HUES48 (cell line): ENCODE results near the gene HMSD.

Experiments used
- H3K27ac ChIP-seq: one replicate; pipeline ENCODE4 v1.7.0; 2013; ENCODE audit warnings: low read depth, low read length, inconsistent platforms
- H3K27me3 ChIP-seq: 2 replicates; pipeline ENCODE4 v1.6.1; 2013; ENCODE audit warnings: mild to moderate bottlenecking, low read length; ENCODE audit not compliant: control insufficient read depth, insufficient read depth
- H3K36me3 ChIP-seq: 2 replicates; pipeline ENCODE4 v1.6.1; 2013; ENCODE audit warnings: low read length; ENCODE audit not compliant: control insufficient read depth, insufficient read depth
- H3K4me1 ChIP-seq: 2 replicates; pipeline ENCODE4 v1.6.1; 2013; ENCODE audit warnings: mild to moderate bottlenecking, low read length; ENCODE audit not compliant: control insufficient read depth, insufficient read depth
- H3K4me3 ChIP-seq: 2 replicates; pipeline ENCODE4 v1.5.1; 2013; ENCODE audit warnings: mild to moderate bottlenecking, low read depth, low read length
- H3K9ac ChIP-seq: 2 replicates; pipeline ENCODE4 v1.6.1; 2013; ENCODE audit warnings: mild to moderate bottlenecking, low read depth, low read length, moderate library complexity
- H3K9me3 ChIP-seq: 2 replicates; pipeline ENCODE4 v1.6.1; 2013; ENCODE audit warnings: low read length; ENCODE audit not compliant: control insufficient read depth, insufficient read depth

Gene HMSD

GRCh38 chr18:63992751-63993150, 43.6 kb downstream of the HMSD start:
- Histone ChIP-seq H3K4me3 (no peak overlapping the region), H3K36me3 (no peaks in the 10 kb centered on the region), H3K4me1 (no peaks in the 10 kb centered on the region), H3K9me3 (peaks cover 3% of the 10 kb centered on the region; the same call in 1 of the 2 replicates), H3K27me3 (no peaks in the 10 kb centered on the region), H3K9ac (no peak overlapping the region), H3K27ac (no peak overlapping the region)

- Histone ChIP-seq H3K36me3 (no peaks in the 10 kb centered on the region), H3K9me3 (peaks cover 3% of the 10 kb centered on the region; the same call in 1 of the 2 replicates), H3K27me3 (no peaks in the 10 kb centered on the region), H3K27ac (no peak overlapping the region), H3K4me3 (no peak overlapping the region), H3K4me1 (no peaks in the 10 kb centered on the region), H3K9ac (no peak overlapping the region)
These were observed 45.8 kb downstream of the HMSD start for GRCh38 chr18:63994783-63995399.

- Histone ChIP-seq H3K36me3 (no peaks in the 10 kb centered on the region), H3K9me3 (peaks cover 3% of the 10 kb centered on the region; the same call in 1 of the 2 replicates)
These were observed 47.9 kb downstream of the HMSD start for GRCh38 chr18:63997041-63997440.

GRCh38 chr18:63997606-63998005, 48.5 kb downstream of the HMSD start:
- Histone ChIP-seq H3K27me3 (no peaks in the 10 kb centered on the region), H3K9me3 (peaks cover 3% of the 10 kb centered on the region; the same call in 1 of the 2 replicates), H3K4me3 (no peak overlapping the region), H3K36me3 (no peaks in the 10 kb centered on the region), H3K27ac (no peak overlapping the region), H3K4me1 (no peaks in the 10 kb centered on the region), H3K9ac (no peak overlapping the region)

More at GRCh38 chr18:63997041-63997440, 47.9 kb downstream of the HMSD start:
- Histone ChIP-seq H3K4me3 (no peak overlapping the region), H3K4me1 (no peaks in the 10 kb centered on the region), H3K9ac (no peak overlapping the region), H3K27me3 (no peaks in the 10 kb centered on the region), H3K27ac (no peak overlapping the region)

- Histone ChIP-seq H3K27ac (no peak overlapping the region), H3K27me3 (no peaks in the 10 kb centered on the region), H3K9me3 (peaks cover 3% of the 10 kb centered on the region; the same call in 1 of the 2 replicates), H3K4me1 (no peaks in the 10 kb centered on the region), H3K36me3 (no peaks in the 10 kb centered on the region), H3K9ac (no peak overlapping the region), H3K4me3 (no peak overlapping the region)
These were observed 50.8 kb downstream of the HMSD start for GRCh38 chr18:63999871-64000270.

- Histone ChIP-seq H3K27me3 (no peaks in the 10 kb centered on the region), H3K9ac (no peak overlapping the region), H3K4me1 (no peaks in the 10 kb centered on the region), H3K27ac (no peak overlapping the region), H3K36me3 (no peaks in the 10 kb centered on the region), H3K9me3 (no peaks in the 10 kb centered on the region), H3K4me3 (no peak overlapping the region)
These were observed 53.5 kb downstream of the HMSD start for GRCh38 chr18:64002581-64002980.

GRCh38 chr18:64009305-64009704, 60.2 kb downstream of the HMSD start:
- no peak overlapping the region for H3K9ac ChIP-seq
- H3K27me3 ChIP-seq, result no peaks in the 10 kb centered on the region
- H3K9me3 ChIP-seq, result no peaks in the 10 kb centered on the region
- no peaks in the 10 kb centered on the region for H3K36me3 ChIP-seq
- H3K4me1 ChIP-seq, result no peaks in the 10 kb centered on the region
- H3K27ac ChIP-seq, result no peak overlapping the region
- no peak overlapping the region for H3K4me3 ChIP-seq
